Central memory CD4-positive, alpha-beta T cell (primary cell): ENCODE results near the gene UEVLD.
A peak's percentile ranks its signal among the peaks of the same experiment; 100 is the strongest.
"Not testable (repeated sequence)": the region's sequence is repeated elsewhere in the genome, so short reads cannot be mapped to it uniquely, and the experiment has no call there.

Experiments
- DNase-seq: peaks from one replicate; pipeline ENCODE4 v3.0.0; 2022
- total RNA-seq, 3 experiments: gene quantifications; one replicate each; lab custom pipeline; 2026; lab: John Stamatoyannopoulos, UW

Gene UEVLD
- total RNA-seq = 9.1 to 20.8 (median 16.5) reads per million in 3 experiments

DNA sequence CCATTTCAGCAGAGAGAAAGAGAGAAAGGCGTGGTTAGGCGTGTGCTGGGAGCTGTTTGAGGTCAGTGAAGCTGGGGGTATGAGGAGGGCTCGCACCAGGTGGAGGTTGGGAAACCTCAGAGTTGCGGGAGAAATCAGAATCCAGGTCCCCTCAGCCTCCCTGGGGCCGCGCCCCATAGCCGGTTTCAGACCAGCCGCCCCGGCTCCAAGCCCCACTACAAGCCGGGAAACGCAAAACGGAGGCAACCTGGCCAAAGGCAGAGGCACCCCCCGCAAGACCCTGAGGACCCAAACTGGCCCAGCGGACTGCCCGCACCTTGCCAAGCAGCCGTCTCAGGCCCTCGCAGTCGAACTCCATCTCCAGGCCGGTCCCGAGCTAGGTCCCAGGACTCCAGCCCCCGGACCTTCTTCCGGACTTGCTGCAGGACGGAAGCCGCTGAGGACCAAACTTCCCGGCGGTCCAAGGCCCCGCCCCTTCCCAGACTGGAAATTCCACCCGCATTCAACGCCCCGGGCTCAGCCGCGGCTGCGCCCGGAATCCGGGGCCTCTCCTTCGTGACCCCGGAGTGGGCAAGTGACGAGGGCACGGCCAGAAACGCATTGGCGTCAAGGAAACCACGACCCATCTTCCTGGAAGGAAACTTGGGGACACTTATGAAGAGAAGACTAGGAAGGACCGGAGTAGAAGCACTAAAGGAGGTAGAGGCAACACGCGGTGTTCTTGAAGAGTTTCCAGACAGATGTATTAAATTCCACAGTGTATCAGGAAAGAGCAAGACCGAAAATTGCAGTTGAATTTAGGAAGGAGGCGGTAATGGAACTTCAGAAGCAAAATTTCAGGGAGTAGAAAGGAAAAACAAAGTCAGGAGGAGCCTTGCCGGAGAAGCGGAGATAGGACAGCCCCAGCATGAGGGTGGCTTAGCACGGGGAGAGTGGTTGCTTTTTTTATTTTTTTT is at the start of gene UEVLD:
Gene UEVLD, minus strand, starts transcription at position 438 of the 956 bp plus-strand sequence. Its CDS starts 80 bp downstream, at position 358.
- DNase-seq = peak; percentile 46

GRCh38 chr11:18634140-18635032 is 45.9 kb upstream of the UEVLD start, which contains the start of gene SPTY2D1:
SPTY2D1 (minus strand) TSS chr11:18634342; CDS start chr11:18634257, 85 bp downstream.
- DNase-seq = peak; percentile 99

DNA sequence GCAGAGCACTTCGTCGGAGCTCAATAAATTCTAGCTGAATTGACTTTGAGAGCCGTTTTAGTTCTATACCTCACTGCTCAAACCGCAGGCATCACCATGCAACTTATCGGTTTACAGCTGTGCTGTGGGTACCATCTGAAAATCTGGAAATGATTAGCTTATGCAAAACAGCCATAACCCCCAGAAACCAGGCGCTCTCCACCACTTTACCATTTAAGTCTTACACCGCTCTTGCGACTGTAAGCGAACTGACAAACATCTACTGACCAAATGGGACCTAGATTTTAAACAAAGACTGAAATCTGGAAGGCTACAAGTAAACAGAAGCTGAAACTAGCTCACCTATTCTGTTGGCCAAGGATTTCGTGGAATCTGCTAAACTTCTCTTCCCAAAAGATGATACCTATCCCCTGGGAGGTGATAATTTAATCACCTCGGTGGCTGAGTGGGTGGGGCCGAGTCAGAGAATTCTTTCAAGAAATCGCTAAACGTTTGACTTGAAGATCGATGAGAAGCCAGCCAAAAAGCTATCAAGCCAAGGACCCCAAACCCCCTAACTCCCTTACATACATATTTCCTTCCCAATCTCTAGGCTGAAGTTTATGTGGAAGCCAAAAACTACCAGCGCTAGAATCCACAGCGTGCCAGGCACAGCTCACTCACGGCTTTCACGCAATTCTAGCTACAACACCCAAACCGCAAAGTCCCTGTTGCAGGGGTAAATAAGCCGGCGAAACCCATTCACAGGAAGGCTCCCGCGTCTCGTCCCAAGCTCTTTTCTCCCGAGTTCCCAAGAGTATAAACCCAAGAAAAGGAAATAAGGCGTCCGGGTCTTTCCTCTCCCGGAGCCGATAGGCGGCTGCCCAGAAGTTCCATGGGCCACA is 45.0 kb upstream of the UEVLD start:
- no peak for DNase-seq

GRCh38 chr11:18632841-18633240 is 44.3 kb upstream of the UEVLD start:
- no peak for DNase-seq

DNA sequence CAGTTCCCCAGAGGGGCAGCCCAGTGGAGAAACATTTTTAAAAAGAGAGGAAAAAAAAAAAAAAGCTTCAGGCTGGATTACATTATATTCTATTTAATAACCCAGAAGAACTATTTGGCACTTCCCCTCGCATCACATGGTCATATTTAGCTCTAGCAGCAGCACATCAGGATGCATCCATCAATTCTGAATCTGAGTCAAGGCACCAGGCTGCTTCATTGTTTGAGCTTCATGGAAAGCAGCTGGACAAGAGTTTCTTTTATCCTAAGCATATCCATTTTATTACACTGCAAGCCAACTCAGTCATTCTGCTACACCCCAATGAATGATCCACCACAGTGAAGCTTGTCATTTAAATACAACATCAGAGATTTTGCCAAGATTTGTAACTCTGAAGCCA is 35.6 kb upstream of the UEVLD start:
- DNase-seq = no peak

DNA sequence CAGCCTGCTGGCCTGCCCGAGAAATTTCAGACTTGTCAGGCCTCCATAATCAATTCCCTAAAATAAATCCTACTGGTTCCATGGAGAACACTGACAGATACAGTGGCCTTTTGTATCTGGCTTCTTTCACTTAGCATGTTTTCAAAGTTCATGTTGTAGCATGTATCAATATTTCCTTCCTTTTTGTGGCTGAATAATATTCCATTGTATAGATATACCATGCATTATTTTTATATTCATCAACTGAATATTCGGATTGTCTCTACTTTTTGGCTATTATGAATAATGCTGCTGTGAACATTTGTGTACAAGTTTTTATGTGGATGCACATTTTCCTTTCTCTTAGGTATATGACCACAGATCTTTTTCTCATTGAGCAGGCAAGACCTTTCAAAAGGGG is 35.2 kb upstream of the UEVLD start:
- no peak for DNase-seq

- no peak for DNase-seq
These were observed 29.9 kb upstream of the UEVLD start for GRCh38 chr11:18618342-18619025.

GRCh38 chr11:18617688-18618341 is 29.3 kb upstream of the UEVLD start:
- DNase-seq = peak; percentile 70

GRCh38 chr11:18615628-18616392 is 27.3 kb upstream of the UEVLD start:
- DNase-seq = no peak

GRCh38 chr11:18614667-18615066 is 26.1 kb upstream of the UEVLD start:
- no peak for DNase-seq

- no peak for DNase-seq
These were observed 23.9 kb upstream of the UEVLD start for GRCh38 chr11:18612394-18612793.

- no peak for DNase-seq
These were observed 22.7 kb upstream of the UEVLD start for GRCh38 chr11:18611196-18611595.

DNA sequence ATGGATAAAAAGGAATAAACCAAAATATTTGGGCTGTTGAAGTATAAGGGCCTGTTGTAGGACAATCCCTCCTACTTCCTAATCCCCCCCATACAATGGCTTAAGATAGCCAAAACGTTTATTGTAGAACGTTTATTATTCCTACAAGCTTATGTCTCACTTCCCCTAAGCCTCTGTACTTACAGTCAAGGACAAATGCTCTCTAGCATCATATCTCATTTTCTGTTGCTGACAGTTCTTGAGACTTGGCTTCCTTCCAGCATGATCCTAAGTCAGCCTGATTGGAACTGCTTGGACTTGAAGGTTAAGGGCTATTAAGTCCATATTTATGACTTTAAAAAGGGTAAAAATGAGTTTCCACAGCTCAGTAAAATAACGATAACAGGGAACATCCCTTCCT is 19.8 kb upstream of the UEVLD start:
- no peak for DNase-seq

DNA sequence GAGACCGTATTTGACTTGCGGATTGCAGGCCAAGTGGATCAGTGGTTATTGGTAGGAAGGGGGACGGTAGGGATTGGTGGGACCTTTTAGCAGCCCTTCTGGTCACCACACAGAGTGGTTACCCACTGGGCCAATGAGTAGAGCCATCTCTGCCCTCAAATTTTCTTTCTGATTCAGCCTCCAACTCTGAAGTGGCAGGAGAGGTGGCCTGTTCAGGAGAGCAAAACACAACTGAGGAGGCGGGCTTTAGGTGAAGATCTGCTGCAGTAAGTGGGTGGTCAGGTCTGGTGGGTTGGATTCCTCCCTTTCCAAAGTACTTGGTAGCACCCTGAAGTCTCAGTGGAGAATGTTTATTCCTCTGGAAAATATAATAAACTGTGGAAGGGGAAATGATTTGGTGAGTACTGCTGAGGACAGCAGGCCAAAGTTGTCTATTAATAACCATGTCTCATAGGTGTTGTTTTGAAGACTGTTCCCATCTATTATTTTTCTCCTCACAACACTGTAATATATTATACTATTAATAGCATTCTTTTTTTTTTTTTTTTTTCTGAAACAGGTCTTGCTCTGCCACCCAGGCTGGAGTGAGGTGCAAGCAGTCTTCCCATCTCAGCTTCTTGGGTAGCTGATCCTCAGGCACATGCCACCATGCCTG is 12.5 kb upstream of the UEVLD start:
- no peak for DNase-seq

- no peak for DNase-seq
These were observed 11.3 kb upstream of the UEVLD start, which contains the start of gene MISFA for GRCh38 chr11:18599739-18600230. MISFA (plus strand) TSS chr11:18599789; CDS start chr11:18599929, 140 bp downstream.

- DNase-seq = no peak
These were observed 6.6 kb upstream of the UEVLD start for GRCh38 chr11:18594999-18595749.

GRCh38 chr11:18594088-18594487 is 5.6 kb upstream of the UEVLD start:
- not testable (repeated sequence) for DNase-seq

DNA sequence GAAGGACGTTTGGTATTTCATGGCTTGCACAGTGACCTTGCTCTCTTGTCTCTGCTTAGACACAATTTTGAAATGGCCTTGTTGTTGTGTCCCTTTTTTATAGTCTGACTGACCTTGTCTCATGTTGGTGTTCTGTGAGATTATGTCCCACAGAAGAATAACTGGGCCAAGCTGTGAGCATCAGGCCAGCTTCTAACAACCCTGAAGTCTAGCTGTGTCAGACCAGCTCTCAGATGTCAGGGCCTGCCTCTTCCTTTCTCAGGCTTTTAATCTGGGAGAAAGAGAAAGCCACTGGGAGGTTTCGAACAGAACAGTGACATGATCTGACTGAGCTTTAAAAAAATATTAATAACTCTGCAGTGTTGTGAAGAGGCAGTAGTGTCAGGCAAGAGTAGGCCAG is 2.0 kb upstream of the UEVLD start:
- DNase-seq = no peak

DNA sequence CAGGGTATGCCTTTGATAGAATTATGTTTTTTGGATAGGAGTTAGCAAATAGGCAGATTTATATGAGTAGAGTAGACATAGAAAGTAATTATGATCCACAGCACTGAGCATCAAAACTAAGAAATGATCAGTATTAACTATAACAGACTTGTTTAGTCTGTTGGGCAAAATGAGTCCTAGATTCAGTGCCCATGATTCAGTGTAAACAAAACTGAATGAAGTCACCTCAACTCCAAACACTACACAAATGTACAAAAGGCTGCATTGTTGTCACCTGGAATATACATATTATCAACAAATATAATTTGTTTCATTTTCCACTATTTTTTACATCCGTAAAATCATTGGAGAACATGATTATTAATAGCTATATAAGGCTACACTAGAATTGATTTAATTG is 6.7 kb downstream of the UEVLD start:
- no peak for DNase-seq
